Skeletal muscle tissue (tissue), 4 donors: Measurements from ENCODE around the gene STX2. TPM values are rescaled to one million over a fixed set of nuclear protein-coding genes. Genes with fewer than 3 reads are reported as not detected.
"Not testable (repeated sequence)": the region's sequence is repeated elsewhere in the genome, so short reads cannot be mapped to it uniquely, and the experiment has no call there.

Experiments
- H3K27ac ChIP-seq: one replicate; pipeline ENCODE4 v1.7.0; 2013; ENCODE audit warnings: mild to moderate bottlenecking, low read depth, low read length, inconsistent platforms
- H3K27me3 ChIP-seq, 3 donors: one replicate each; pipeline ENCODE4 v1.7.0; 2013; ENCODE audit warnings: low read length in 3 of 3; ENCODE audit not compliant: control insufficient read depth in 3 of 3, insufficient read depth in 3 of 3
- H3K36me3 ChIP-seq, 3 donors: one replicate each; pipeline ENCODE4 v1.7.0; 2013; ENCODE audit warnings: low read length in 3 of 3; ENCODE audit not compliant: control insufficient read depth in 3 of 3, insufficient read depth in 3 of 3
- H3K4me1 ChIP-seq, 3 donors: one replicate each; pipeline ENCODE4 v1.7.0; 2013; ENCODE audit warnings: low read length in 3 of 3, mild to moderate bottlenecking in 3 of 3; ENCODE audit not compliant: control insufficient read depth in 3 of 3, insufficient read depth in 3 of 3
- H3K4me3 ChIP-seq, 3 donors: one replicate each; pipeline ENCODE4 v1.7.0; 2013; ENCODE audit warnings: low read length in 3 of 3
- H3K9ac ChIP-seq, 3 donors: one replicate each; pipeline ENCODE4 v1.7.0; 2013; ENCODE audit warnings: low read length in 3 of 3, mild to moderate bottlenecking in 3 of 3, moderate library complexity in 2 of 3, low read depth in 1 of 3
- H3K9me3 ChIP-seq, 3 donors: one replicate each; pipeline ENCODE4 v1.7.0; 2013; ENCODE audit warnings: low read length in 3 of 3; ENCODE audit not compliant: control insufficient read depth in 3 of 3
- total RNA-seq: library from RNA; depleted of rRNA; stranded (reverse); fragments of >200 nt; gene quantifications from one replicate; pipeline ENCODE4 v1.2.3, GENCODE V29; 2014
- donor health status: Osteomylitis.

STX2 gene
- total RNA-seq, 1 donor from 2014 or later: 13.6 TPM

DNA sequence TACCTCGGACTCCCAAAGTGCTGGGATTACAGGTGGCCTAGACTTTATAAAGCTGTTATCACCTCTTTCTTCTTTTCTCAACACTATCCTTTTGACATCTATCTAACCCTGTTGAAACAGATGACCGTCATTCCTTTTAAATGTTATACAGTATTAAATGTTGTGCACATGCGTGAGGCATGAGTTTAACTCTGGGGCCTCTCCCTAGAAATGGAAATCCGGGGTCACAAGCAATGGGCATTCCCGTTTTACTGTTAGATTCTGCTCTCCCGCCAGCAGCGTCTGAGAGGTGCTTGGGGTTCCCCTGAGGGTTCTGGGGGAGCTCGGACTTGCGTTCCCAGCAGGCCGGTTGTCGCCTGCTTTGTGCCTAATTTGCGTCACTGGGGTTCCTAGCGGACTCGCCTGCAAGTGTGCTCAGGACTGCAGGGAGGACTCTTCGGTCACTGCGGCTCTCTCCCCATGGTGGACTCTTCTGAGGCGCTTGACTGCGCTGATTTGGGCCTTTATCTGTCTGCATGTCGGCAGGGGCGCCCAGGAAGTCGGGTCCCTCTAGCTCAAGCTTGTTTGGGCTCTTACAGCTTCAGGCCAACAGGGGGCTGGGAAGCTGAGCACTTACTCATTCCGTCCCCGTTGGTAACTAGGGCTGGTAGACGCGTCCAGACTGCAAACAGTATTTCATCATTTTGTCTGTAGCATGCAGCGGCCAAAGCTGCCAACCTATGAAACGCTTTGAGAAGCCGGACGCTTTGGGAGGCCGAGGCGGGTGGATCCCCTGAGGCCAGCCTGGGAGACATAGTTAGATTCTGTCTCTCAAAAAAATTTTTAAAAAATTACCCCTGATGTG, 31.6 kb upstream of the STX2 start:
- H3K36me3 ChIP-seq: peaks cover 21 to 28% (median 25%) of the 10 kb centered on the region in 3 donors
- H3K27ac ChIP-seq: peak overlapping the region; percentile 80
- peak overlapping the region in 1 of 3 donors; percentile 76 for H3K9ac ChIP-seq
- no peaks in the 10 kb centered on the region for H3K9me3 ChIP-seq
- no peaks in the 10 kb centered on the region for H3K27me3 ChIP-seq
- H3K4me3 ChIP-seq: peak overlapping the region; percentile 14 to 82 (median 29)
- peaks cover 16 to 18% (median 16%) of the 10 kb centered on the region in 3 donors for H3K4me1 ChIP-seq

DNA sequence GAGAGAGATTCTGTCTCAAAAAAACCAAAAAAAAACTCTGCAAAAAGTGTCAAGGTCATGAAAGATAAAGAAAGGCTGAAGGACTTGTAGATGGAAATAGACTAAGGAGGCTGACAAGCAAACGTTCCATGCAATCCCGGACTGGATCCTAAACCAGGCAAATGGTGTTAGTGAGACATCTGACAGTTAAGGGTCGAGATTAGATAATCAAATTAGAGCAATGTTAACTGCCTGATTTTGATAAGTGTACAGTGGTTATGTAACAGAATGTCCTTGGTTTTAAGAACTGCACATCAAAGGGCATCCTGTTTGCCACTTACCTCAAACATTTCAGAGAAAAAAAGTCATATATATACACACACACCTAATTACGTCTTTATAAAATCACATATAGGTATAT, 29.4 kb upstream of the STX2 start:
- no peak overlapping the region for H3K9ac ChIP-seq
- H3K27ac ChIP-seq: no peak overlapping the region
- peaks cover 13 to 16% (median 16%) of the 10 kb centered on the region in 3 donors for H3K4me1 ChIP-seq
- no peak overlapping the region for H3K4me3 ChIP-seq
- H3K27me3 ChIP-seq: no peaks in the 10 kb centered on the region
- H3K9me3 ChIP-seq: no peaks in the 10 kb centered on the region
- peaks cover under 1 to 6% (median 3%) of the 10 kb centered on the region in 3 donors for H3K36me3 ChIP-seq

DNA sequence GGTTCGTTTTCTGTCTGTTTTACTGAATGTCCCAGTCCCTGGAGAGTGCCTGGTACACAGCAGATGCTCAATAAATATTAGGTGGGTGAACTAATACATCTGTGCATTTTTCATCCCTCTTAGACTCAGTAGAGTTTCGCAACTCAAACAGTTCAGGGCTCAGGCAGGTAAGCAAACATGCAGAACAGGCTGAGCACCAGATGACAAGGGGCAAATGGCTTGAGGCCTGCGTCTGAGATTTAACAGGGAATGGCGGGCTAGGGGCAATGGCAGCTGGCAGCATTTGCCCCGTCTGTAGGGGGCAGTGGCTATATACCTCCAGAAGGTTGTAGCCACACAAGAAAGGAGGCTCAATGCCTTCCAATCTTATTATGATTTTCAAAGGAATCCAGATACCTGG, 24.2 kb upstream of the STX2 start:
- Histone ChIP-seq H3K36me3 (no peaks in the 10 kb centered on the region), H3K27ac (no peak overlapping the region), H3K4me1 (no peaks in the 10 kb centered on the region), H3K9ac (no peak overlapping the region), H3K4me3 (no peak overlapping the region), H3K9me3 (no peaks in the 10 kb centered on the region), H3K27me3 (no peaks in the 10 kb centered on the region)

- H3K9me3 ChIP-seq, H3K4me3 ChIP-seq, H3K27ac ChIP-seq, H3K4me1 ChIP-seq, H3K9ac ChIP-seq, H3K27me3 ChIP-seq, H3K36me3 ChIP-seq: not testable (repeated sequence)
These were observed 23.7 kb upstream of the STX2 start for GRCh38 chr12:130862771-130863170.

DNA sequence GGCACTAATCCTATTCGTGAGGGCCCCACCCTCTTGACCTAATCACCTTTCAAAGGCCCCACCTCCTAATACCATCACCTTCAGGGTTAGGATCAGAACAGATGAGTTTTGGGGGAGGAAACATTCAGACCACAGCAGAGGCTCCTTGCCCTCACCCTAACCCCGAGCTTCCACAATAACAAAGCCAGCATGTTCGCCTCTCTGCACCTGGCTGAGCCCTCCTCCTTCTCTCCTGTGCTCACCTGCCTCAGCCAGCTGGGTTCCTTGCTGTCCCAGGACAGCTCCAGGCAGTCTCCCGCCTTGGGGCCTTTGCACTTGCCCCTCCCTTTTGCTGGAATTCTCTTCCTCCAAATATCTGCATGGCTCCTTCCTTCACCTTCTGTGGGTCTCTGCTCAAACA, 23.1 kb upstream of the STX2 start:
- H3K9me3 ChIP-seq: peaks cover 0 to 4% (median 0%) of the 10 kb centered on the region in 3 donors
- H3K4me1 ChIP-seq: no peaks in the 10 kb centered on the region
- no peaks in the 10 kb centered on the region for H3K36me3 ChIP-seq
- H3K9ac ChIP-seq: no peak overlapping the region
- no peak overlapping the region for H3K4me3 ChIP-seq
- H3K27ac ChIP-seq: no peak overlapping the region
- peaks cover 0 to 2% (median 0%) of the 10 kb centered on the region in 3 donors for H3K27me3 ChIP-seq

DNA sequence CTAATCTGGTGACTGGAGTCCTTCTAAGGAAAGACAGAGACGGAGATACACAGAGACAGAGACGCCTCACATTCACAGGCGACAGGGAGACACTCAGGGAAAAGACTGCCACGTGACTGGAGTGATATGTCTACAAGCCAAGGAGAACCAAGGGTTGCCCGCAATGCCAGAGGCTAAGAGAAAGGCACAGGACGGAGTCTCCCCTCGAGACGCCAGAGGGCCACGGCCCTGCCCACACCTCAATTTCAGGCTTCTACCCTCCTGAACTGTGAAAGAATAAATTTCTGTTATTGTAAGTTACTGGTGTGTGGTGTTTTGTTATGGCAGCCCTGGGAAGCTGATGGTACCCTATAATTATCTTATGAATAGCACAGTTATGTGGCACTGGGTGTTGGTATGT, 21.3 kb upstream of the STX2 start:
- Histone ChIP-seq H3K9me3 (peaks cover 0 to 4% (median 0%) of the 10 kb centered on the region in 3 donors), H3K27ac (no peak overlapping the region), H3K9ac (no peak overlapping the region), H3K27me3 (peaks cover 0 to 8% (median 0%) of the 10 kb centered on the region in 3 donors), H3K4me3 (no peak overlapping the region), H3K4me1 (no peaks in the 10 kb centered on the region), H3K36me3 (no peaks in the 10 kb centered on the region)

- peaks cover 0 to 12% (median 0%) of the 10 kb centered on the region in 3 donors for H3K27me3 ChIP-seq
- no peak overlapping the region for H3K4me3 ChIP-seq
- no peaks in the 10 kb centered on the region for H3K4me1 ChIP-seq
- H3K27ac ChIP-seq: no peak overlapping the region
- no peak overlapping the region for H3K9ac ChIP-seq
- H3K36me3 ChIP-seq: no peaks in the 10 kb centered on the region
- H3K9me3 ChIP-seq: peaks cover 0 to 4% (median 0%) of the 10 kb centered on the region in 3 donors
These were observed 20.1 kb upstream of the STX2 start for GRCh38 chr12:130859161-130859560.

DNA sequence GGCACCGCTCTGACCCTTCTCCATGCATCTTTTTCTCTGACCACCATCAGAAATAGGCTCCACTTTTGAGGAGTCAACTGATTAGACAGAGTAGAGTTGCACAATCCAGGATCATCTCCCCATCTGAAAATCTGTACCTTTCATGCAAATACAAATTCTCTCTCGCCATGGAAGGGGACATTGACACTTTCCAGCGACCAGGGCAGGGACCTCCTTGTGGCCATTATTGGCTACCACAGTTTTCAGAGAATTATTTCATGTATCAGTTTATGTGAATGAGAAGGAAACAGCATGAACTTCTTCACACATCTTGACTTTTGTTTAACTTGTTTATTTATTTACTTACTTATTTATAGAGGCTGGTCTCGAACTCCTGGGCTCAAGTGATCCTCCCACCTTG, 19.0 kb upstream of the STX2 start:
- H3K4me1 ChIP-seq: no peaks in the 10 kb centered on the region
- H3K27me3 ChIP-seq: peaks cover 0 to 14% (median 5%) of the 10 kb centered on the region in 3 donors
- H3K9ac ChIP-seq: no peak overlapping the region
- H3K27ac ChIP-seq: no peak overlapping the region
- H3K36me3 ChIP-seq: no peaks in the 10 kb centered on the region
- peaks cover 0 to 4% (median 0%) of the 10 kb centered on the region in 3 donors for H3K9me3 ChIP-seq
- no peak overlapping the region for H3K4me3 ChIP-seq

- Histone ChIP-seq H3K4me1 (no peaks in the 10 kb centered on the region), H3K4me3 (no peak overlapping the region), H3K9ac (no peak overlapping the region), H3K27me3 (peaks cover 0 to 14% (median 5%) of the 10 kb centered on the region in 3 donors), H3K27ac (no peak overlapping the region), H3K36me3 (no peaks in the 10 kb centered on the region), H3K9me3 (peaks cover 0 to 4% (median 0%) of the 10 kb centered on the region in 3 donors)
These were observed 17.0 kb upstream of the STX2 start for GRCh38 chr12:130856088-130856487.

DNA sequence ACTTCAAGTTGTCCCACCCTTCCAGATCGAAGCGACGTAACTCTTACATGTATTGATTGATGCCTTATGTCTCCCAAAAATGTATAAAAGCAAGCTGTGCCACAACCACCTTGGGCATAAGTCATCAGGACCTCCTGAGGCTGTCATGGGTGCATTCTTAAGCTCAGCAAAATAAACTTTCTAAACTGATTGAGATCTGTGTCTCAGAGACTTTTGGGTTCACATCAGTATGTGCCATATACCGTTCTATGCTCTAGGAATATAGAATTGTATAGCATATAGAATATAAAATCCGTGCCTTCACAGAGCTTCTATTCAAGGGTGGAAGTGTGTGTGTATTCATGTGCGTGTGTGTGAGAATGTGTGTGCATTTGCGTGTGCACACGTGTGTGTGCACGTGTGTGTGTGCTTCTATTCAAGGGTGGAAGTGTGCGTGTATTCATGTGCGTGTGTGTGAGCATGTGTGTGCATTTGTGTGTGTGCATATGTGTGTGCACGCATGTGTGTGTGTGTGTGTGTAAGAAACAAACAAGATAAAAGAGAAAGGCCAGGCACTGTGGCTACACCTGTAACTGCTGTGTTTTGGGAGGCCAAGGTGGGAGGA, 11.5 kb upstream of the STX2 start:
- H3K4me3 ChIP-seq: no peak overlapping the region
- no peaks in the 10 kb centered on the region for H3K36me3 ChIP-seq
- peaks cover 0 to 5% (median 0%) of the 10 kb centered on the region in 3 donors for H3K4me1 ChIP-seq
- H3K27me3 ChIP-seq: peaks cover 0 to 11% (median 5%) of the 10 kb centered on the region in 3 donors
- H3K9me3 ChIP-seq: no peaks in the 10 kb centered on the region
- no peak overlapping the region for H3K9ac ChIP-seq
- H3K27ac ChIP-seq: no peak overlapping the region
